ENCODE measurements around the gene GRIP1. TPM values are rescaled to one million over a fixed set of nuclear protein-coding genes. Genes with fewer than 3 reads are reported as not detected.

The GRIP1 gene
- total and polyA plus RNA-seq, 12 donors: 0.12 to 7.3 (median 1.9) TPM

GRCh38 chr12:66590275-66590985, 88.4 kb downstream of the GRIP1 start:
- Histone ChIP-seq H3K27me3 (peaks cover 0 to 2% (median 0%) of the 10 kb centered on the region in 7 donors), H3K9me3 (no peaks in the 10 kb centered on the region), H3K4me3 (no peak overlapping the region), H3K27ac (no peak overlapping the region), H3K36me3 (no peaks in the 10 kb centered on the region), H3K4me1 (no peaks in the 10 kb centered on the region)
- intact Hi-C loops (cut with DNase I): no loop called here
- ATAC-seq (no peak), DNase-seq (no peak)
- WGBS, 2 donors: 74 to 83% methylated on average over 2 of the region's 2 CpGs
- no peak for TF ChIP-seq CTCF (IDR thresholded peaks at IDR 0.05)

- ATAC-seq (no peak), DNase-seq (no peak)
- no peak overlapping the region for H3K4me3 ChIP-seq
- H3K9me3 ChIP-seq: peaks cover 0 to 7% (median 0%) of the 10 kb centered on the region in 11 donors
- intact Hi-C loops (cut with DNase I): no loop called here
- peaks cover 0 to 2% (median 0%) of the 10 kb centered on the region in 7 donors for H3K27me3 ChIP-seq
- H3K27ac ChIP-seq: no peak overlapping the region
- WGBS, 2 donors: 75 to 83% methylated on average over 3 of the region's 3 CpGs
- no peak for TF ChIP-seq CTCF (IDR thresholded peaks at IDR 0.05)
- no peaks in the 10 kb centered on the region for H3K4me1 ChIP-seq
- H3K36me3 ChIP-seq: no peaks in the 10 kb centered on the region
Measured at GRCh38 chr12:66589095-66589494, 89.8 kb downstream of the GRIP1 start.

- WGBS, 2 donors: 80 to 87% methylated on average over 6 of the region's 6 CpGs
- Histone ChIP-seq H3K4me3 (no peak overlapping the region), H3K36me3 (no peaks in the 10 kb centered on the region), H3K4me1 (no peaks in the 10 kb centered on the region), H3K27me3 (peaks cover 0 to 2% (median 0%) of the 10 kb centered on the region in 7 donors), H3K27ac (no peak overlapping the region), H3K9me3 (peaks cover 0 to 7% (median 0%) of the 10 kb centered on the region in 11 donors)
- intact Hi-C loops (cut with DNase I): no loop called here
- TF ChIP-seq CTCF (IDR thresholded peaks at IDR 0.05): no peak
- no peak for DNase-seq
- no peak for ATAC-seq
Measured at GRCh38 chr12:66587912-66588311, 91.0 kb downstream of the GRIP1 start.

- no peak for TF ChIP-seq CTCF (IDR thresholded peaks at IDR 0.05)
- 91 to 94% methylated on average over 4 of the region's 4 CpGs for WGBS, 2 donors
- no peak for DNase-seq
- Histone ChIP-seq H3K36me3 (no peaks in the 10 kb centered on the region), H3K9me3 (peaks cover 0 to 7% (median 0%) of the 10 kb centered on the region in 11 donors), H3K4me3 (no peak overlapping the region), H3K27me3 (no peaks in the 10 kb centered on the region), H3K27ac (no peak overlapping the region), H3K4me1 (no peaks in the 10 kb centered on the region)
- no peak for ATAC-seq
- intact Hi-C loops (cut with DNase I): no loop called here
Measured at GRCh38 chr12:66584673-66585072, 94.2 kb downstream of the GRIP1 start.
